Stimulated activated CD8-positive, alpha-beta memory T cell treated with anti-CD3 and anti-CD28 coated beads, Interleukin-15, amount 100 ng/mL, for 1 hour (primary cell): ENCODE results near the gene C10orf143.
A peak's percentile ranks its signal among the peaks of the same experiment; 100 is the strongest.
"Not testable (repeated sequence)": the region's sequence is repeated elsewhere in the genome, so short reads cannot be mapped to it uniquely, and the experiment has no call there.

Source experiments
- DNase-seq: peaks from one replicate; pipeline ENCODE4 v3.0.0-alpha.2; 2020; ENCODE audit warnings: low read depth

The C10orf143 gene

DNA sequence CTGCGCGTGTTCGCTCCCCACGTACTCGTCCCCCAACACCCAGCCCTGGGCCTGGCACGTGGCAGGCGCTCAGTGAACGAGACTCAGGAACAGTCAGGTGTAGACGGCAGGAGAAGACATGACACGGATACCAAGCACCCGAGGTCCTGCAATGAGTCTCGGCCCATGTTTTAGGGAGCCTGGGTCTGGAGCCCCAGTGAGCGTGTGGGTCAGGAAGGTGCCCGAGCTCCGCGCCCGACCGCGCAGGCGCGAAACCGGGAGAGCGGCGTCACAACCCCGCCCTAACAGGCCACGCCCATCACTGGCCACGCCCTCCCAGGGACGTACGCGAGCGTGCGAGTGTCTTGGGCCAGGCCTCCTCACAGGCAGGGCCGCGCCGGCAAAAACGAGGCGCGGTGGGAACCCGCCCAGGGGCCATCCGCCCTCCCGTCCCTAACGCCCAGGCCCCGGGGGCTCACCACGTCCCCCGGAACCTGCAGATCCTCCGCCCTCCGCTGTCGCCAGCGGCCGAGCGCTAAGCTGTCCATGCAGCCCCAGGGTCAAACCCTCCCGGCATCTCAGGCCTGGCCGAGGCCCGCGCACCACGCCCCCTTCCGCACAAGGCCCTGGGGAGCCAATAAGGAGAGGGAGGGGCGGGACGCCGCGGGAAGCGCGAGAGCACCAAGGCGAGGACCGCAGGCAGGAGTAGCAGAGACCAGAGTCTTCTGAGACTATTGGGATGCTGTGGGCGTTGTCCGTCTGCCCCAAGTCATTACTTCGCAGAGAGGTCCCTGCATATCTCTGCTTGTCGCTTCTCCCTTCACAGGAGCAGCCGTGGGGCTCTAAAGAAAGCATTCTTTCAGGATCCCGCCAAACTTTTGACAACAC, at the start of gene C10orf143:
TSS of gene C10orf143 (minus strand) at position 585 of the 867 bp plus-strand sequence. CDS start at position 527, 58 bp downstream.
- DNase-seq, result peak; percentile 96

GRCh38 chr10:130159192-130159794, 48.7 kb upstream of the C10orf143 start:
- DNase-seq, result no peak

DNA sequence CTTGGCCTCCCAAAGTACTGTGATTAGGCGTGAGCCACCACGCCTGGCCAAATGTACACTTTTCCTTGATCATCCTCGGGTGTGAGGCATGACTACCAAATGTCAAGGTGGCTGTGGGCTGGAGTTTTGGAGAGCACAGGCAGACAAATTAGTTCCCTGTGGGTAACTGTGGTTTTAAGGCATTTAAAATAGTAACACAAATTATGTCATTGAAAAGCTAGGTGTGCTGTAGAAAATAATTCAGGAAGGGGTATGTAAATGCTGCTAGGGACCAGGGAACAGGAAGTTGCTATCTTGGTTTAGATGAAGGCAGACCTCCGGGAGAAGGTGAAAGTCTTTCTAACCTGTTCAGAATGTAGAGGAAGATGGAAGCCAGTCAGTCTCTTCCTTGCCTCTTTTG, 35.4 kb upstream of the C10orf143 start:
- no peak for DNase-seq

DNA sequence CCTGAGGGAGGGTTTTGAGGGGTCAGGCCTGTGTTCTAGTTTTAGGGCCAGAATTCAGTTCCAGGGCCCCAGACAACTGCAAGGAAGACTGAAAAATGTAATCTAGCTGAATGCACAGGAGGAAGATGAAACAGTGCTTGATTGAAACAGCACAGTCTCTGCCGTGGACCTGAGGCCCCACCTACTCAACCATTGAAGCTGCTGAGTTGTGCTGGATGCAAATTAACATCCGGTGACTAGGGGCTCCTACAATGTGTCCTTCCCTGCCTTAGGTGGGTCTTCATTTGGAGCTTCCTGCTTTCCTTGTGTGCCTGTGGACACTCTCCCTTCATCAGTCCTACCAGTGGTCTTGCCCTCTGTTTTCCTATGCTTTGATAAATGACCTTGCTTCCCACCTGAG, 31.2 kb upstream of the C10orf143 start:
- no peak for DNase-seq

- no peak for DNase-seq
Measured at GRCh38 chr10:130141460-130141859, 30.8 kb upstream of the C10orf143 start.

DNA sequence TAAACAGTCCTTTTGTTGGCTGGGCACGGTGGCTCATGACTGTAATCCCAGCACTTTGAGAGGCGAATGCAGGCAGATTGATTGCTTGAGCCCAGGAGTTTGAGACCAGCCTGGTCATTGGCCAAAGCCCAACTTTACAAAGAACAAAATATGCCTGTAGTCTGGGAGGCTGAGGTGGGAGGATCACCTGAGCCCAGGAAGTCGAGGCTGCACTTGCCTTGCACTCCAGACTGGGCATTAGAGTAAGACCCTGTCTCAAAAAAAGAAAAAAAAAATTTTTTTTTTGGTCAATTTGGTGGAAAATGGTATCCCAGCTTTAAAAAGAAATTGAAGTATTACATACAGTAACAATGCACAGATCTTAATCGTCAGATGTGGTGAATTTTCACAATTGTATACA, 30.4 kb upstream of the C10orf143 start:
- no peak for DNase-seq

GRCh38 chr10:130140425-130140824, 29.8 kb upstream of the C10orf143 start:
- no peak for DNase-seq

DNA sequence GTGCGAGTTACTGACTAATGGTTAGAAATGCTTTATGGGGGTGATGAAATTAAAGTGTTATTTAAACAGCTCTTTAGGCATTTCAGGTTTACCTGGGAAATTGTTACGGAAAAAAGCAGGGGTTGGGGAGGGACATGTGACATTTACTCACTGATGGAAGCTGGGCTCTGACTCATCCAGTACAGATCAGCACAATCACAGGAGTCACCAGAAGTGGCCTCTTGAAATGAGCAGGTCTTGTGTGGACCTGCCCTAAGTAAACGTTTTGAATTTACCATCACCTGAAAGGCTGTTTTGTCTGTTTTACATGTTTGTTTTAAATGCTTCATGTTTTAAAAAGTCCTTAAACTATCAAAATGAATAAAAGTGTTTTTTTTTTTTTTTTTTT, 27.8 kb upstream of the C10orf143 start:
- DNase-seq, result no peak

- DNase-seq, result no peak
Measured at GRCh38 chr10:130137659-130138478, 27.2 kb upstream of the C10orf143 start.

DNA sequence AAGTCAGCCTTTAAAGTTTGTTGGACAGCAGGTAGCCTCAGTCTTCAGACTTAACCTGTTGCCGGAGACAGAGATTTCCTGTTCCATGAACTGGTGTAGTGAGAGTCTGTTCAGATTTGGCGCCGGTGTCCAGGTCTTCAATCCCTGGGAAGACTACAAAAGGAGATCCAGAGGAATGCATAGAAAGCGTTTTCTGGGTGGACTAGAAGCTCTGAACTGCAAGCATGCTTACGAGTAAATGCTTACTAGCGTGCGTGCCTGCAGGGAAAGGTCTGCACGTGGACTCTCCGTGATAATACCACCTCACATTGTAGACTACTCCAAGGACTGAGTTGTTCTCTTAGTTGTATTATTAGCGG, 26.4 kb upstream of the C10orf143 start:
- no peak for DNase-seq

- DNase-seq, result peak; percentile 73
Measured at GRCh38 chr10:130136226-130137089, 25.8 kb upstream of the C10orf143 start, which contains the start of gene GLRX3. Gene GLRX3, plus strand, starts transcription at chr10:130136391. Its CDS starts 30 bp downstream, at chr10:130136421.

DNA sequence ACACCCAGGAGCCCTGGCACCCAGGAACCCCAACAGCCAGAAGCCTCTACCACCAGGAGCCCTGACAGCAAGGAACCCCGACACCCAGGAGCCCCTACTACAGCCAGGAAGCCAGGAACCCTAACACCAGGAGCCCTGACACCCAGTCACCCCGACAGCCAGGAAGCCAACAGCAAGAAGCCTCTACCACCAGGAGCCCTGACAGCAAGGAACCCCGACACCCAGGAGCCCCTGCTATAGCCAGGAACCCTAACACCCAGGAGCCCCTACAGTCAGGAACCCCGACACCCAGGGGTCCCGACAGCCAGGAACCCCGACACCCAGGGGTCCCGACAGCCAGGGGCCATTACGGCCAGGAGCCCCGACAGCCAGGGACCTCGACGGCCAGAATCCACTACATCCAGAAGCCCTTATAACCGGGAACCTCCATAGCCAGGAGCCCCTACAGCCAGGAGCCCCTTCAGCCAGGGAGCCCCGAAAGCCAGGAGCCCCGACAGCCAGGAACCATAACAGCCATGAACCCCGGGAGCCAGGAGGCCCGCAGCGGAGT, 25.1 kb upstream of the C10orf143 start:
- DNase-seq, result no peak

DNA sequence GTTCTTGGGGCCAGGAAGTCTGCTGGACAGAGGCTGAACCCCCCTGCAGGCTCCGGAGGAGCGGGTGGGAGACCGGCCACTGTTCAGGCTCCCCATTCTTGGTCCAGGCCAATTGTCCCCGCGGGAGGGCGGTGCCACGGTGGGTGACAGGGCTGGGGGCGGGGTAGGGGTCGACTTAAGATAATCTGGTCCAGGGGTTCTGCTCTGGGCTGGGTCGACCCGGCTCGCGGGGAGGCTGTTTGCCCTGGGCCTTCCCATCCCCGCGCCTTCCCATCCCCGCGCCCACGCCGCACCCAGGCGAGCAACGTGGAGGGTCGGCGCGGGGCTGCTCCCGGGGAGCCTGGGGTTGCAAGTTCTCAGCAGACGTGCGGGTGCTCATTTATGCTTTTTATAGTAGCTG, 18.3 kb upstream of the C10orf143 start:
- no peak for DNase-seq

DNA sequence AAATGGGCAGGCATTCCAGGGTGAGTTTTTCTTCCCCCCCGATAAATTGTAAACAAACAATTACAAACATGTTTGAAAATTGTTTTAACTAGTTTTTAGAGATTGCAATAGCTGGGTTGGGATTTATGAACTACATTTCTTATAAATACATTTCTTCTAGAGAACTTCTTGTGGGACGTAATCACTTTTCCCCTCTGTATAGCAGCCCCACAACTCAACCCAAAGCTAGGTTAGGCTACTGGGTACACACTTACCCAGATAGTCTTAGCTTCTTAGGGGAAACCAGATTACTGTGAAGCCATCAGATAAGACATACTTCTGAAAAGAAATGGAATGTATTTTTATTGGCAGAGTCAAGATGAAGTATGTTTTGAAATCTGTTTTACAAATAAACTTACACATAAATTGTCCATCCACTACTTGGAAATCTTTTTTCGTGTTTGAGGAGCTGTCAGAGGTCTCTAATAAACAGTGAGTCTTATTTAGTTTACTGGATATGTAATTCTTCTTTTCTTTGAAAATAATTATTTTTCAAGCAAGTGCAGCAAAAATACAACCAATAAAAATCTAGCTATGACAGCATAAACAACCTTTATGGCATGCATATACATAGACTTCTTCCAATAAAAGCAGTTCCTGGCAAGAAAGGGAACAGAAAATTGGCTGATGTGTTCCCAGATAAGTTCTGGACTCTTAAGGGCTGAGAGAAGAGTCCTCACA, 17.6 kb upstream of the C10orf143 start:
- DNase-seq, result no peak

- peak; percentile 24 for DNase-seq
Measured at GRCh38 chr10:130127364-130128061, 16.9 kb upstream of the C10orf143 start.

DNA sequence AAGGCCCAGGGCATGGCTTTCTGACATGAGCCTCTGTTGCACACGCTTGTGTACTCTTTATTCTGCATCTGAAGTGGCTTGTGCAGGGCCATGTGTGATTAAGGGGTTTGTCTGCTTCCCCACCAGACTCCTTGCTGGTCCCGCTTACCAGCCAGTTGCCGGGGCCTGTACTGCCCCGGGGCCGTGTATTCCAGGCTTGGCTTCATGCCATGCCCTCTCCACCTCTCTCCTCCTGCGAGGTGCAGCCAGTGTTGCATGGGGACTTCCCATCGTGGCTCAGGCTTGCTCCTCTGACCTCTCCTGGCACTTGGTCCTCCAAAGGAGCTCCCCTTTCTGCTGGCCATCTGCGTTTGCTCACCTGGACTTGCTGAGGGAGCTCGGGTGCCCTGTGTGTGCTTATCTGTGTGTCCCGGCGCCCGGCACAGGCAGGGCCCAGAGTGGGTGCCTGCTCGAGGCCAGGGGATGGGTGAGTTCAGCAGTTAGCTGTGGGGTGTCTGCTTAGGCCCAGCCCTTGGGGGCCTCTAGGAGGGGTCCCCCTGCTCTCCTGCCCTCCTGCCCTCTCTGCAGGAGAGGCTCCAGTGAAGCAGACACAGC, 11.0 kb upstream of the C10orf143 start:
- no peak for DNase-seq

- DNase-seq, result not testable (repeated sequence)
Measured at GRCh38 chr10:130117535-130117934, 6.9 kb upstream of the C10orf143 start.

- DNase-seq, result not testable (repeated sequence)
Measured at GRCh38 chr10:130116942-130117341, 6.3 kb upstream of the C10orf143 start.

- DNase-seq, result no peak
Measured at GRCh38 chr10:130112821-130113220, 2.2 kb upstream of the C10orf143 start.

GRCh38 chr10:130111852-130112180, 1.2 kb upstream of the C10orf143 start:
- DNase-seq, result no peak
